DND-41 (cell line): Measurements from ENCODE around the gene SENP1.

Experiments
- EZH2 ChIP-seq: IDR thresholded peaks from 3 replicates; pipeline ENCODE4 v1.6.1; 2012; ENCODE audit warnings: borderline replicate concordance, low read depth, mild to moderate bottlenecking, moderate library complexity, low read length, inconsistent platforms; ENCODE audit not compliant: severe bottlenecking
- TF ChIP-seq, protein P1 (sequence below): IDR thresholded peaks from 2 replicates; pipeline ENCODE4 v1.5.1; 2012; ENCODE audit warnings: borderline replicate concordance, low read length, moderate library complexity, mild to moderate bottlenecking; ENCODE audit not compliant: poor library complexity, severe bottlenecking; ENCODE audit errors: extremely low read depth

DNA sequence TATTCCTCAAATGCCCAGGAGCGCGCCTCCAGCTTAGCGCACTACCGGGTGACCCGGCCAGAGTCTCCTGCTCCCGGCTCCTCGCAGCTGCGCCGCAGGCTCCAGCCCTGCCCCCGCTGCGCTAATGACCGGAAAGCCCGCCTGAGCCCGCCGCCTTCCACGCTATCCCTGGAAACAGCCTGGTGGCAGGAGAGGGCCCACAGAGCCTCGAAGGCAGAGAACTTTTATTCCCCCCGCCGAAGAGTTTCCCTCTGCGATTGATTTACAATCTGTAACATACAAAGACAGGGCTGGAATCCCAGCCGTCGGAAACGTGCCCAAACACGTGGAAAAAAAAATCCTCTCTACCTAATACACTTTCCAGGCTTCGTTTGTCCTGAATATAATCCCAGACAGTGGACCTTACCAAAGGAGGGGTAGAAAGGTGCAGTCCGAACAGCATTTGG lies 103.1 kb downstream of the SENP1 start:
- TF ChIP-seq EZH2: no peak
- TF ChIP-seq, protein P1, sequence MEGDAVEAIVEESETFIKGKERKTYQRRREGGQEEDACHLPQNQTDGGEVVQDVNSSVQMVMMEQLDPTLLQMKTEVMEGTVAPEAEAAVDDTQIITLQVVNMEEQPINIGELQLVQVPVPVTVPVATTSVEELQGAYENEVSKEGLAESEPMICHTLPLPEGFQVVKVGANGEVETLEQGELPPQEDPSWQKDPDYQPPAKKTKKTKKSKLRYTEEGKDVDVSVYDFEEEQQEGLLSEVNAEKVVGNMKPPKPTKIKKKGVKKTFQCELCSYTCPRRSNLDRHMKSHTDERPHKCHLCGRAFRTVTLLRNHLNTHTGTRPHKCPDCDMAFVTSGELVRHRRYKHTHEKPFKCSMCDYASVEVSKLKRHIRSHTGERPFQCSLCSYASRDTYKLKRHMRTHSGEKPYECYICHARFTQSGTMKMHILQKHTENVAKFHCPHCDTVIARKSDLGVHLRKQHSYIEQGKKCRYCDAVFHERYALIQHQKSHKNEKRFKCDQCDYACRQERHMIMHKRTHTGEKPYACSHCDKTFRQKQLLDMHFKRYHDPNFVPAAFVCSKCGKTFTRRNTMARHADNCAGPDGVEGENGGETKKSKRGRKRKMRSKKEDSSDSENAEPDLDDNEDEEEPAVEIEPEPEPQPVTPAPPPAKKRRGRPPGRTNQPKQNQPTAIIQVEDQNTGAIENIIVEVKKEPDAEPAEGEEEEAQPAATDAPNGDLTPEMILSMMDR: no peak
